Measurements from ENCODE around the gene ZBTB24.

GRCh38 chr6:109428889-109429477, 54.0 kb downstream of the ZBTB24 start:
- TF ChIP-seq CTCF (IDR thresholded peaks at IDR 0.05): no peak
- TF ChIP-seq POLR2A (IDR thresholded peaks at IDR 0.05): no peak

Data from testis (tissue), 2 donors.